ENCODE measurements around the gene DNAJC25.

The DNAJC25 gene

DNA sequence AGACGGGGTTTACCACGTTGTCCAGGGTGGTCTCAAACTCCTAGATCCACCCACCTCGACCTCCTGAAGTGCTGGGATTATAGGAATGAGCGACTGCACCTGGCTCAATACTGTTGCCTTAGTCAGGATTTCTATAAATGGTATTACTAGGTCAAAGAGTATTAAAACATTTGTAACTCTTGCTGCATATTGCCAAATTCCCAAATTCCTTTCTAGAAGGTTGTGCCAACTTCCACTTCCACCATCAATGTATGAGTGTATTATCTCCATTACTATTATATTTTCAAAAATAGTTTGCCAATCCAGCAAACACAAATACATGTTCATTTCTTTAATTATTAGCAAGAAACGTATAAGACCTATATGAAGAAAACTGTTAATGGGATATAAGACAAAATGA, 42.3 kb upstream of the DNAJC25 start:
- no peaks in the 10 kb centered on the region for H3K27me3 ChIP-seq (ENCODE audit: insufficient read depth, low read length, poor library complexity, severe bottlenecking)
- H2AFZ ChIP-seq (ENCODE audit: low read length) = no peak overlapping the region
- H3K36me3 ChIP-seq (ENCODE audit: insufficient read depth, low read length) = no peaks in the 10 kb centered on the region
- no peaks in the 10 kb centered on the region for H3K9me3 ChIP-seq (ENCODE audit: insufficient read depth, low read depth, low read length)
- TF ChIP-seq, protein P1, sequence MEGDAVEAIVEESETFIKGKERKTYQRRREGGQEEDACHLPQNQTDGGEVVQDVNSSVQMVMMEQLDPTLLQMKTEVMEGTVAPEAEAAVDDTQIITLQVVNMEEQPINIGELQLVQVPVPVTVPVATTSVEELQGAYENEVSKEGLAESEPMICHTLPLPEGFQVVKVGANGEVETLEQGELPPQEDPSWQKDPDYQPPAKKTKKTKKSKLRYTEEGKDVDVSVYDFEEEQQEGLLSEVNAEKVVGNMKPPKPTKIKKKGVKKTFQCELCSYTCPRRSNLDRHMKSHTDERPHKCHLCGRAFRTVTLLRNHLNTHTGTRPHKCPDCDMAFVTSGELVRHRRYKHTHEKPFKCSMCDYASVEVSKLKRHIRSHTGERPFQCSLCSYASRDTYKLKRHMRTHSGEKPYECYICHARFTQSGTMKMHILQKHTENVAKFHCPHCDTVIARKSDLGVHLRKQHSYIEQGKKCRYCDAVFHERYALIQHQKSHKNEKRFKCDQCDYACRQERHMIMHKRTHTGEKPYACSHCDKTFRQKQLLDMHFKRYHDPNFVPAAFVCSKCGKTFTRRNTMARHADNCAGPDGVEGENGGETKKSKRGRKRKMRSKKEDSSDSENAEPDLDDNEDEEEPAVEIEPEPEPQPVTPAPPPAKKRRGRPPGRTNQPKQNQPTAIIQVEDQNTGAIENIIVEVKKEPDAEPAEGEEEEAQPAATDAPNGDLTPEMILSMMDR (conservative IDR thresholded peaks at IDR 0.05; ENCODE audit: low read length) = no peak
- TF ChIP-seq EZH2phosphoT487 (IDR thresholded peaks at IDR 0.05; ENCODE audit: borderline replicate concordance) = no peak
- H3K4me3 ChIP-seq (ENCODE audit: low read length, poor library complexity, severe bottlenecking) = no peak overlapping the region
- no peaks in the 10 kb centered on the region for H3K79me2 ChIP-seq (ENCODE audit: insufficient read depth, low read length)
- H3K4me2 ChIP-seq (ENCODE audit: low read depth, low read length, poor library complexity, severe bottlenecking) = no peak overlapping the region
- no peak overlapping the region for H3K9ac ChIP-seq (ENCODE audit: low read depth, low read length, poor library complexity, severe bottlenecking)
- H3K9me2 ChIP-seq (replicated peaks; ENCODE audit: low read depth, low read length) = no peaks in the 10 kb centered on the region
- no peaks in the 10 kb centered on the region for H3F3A ChIP-seq (ENCODE audit: low read depth)
- H4K20me1 ChIP-seq (ENCODE audit: insufficient read depth, low read length, poor library complexity, severe bottlenecking) = no peaks in the 10 kb centered on the region
- no peaks in the 10 kb centered on the region for H3K4me1 ChIP-seq (ENCODE audit: insufficient read depth, low read length, poor library complexity, severe bottlenecking)

- no peak overlapping the region for H3K9ac ChIP-seq (ENCODE audit: low read depth, low read length, poor library complexity, severe bottlenecking)
- H3K27me3 ChIP-seq (ENCODE audit: insufficient read depth, low read length, poor library complexity, severe bottlenecking) = no peaks in the 10 kb centered on the region
- H3K4me3 ChIP-seq (ENCODE audit: low read length, poor library complexity, severe bottlenecking) = no peak overlapping the region
- H3K79me2 ChIP-seq (ENCODE audit: insufficient read depth, low read length) = no peaks in the 10 kb centered on the region
- H3K9me3 ChIP-seq (ENCODE audit: insufficient read depth, low read depth, low read length) = no peaks in the 10 kb centered on the region
- H4K20me1 ChIP-seq (ENCODE audit: insufficient read depth, low read length, poor library complexity, severe bottlenecking) = no peaks in the 10 kb centered on the region
- H3K9me2 ChIP-seq (replicated peaks; ENCODE audit: low read depth, low read length) = no peaks in the 10 kb centered on the region
- H3F3A ChIP-seq (ENCODE audit: low read depth) = no peaks in the 10 kb centered on the region
- H3K4me2 ChIP-seq (ENCODE audit: low read depth, low read length, poor library complexity, severe bottlenecking) = no peak overlapping the region
- no peak for TF ChIP-seq EZH2phosphoT487 (IDR thresholded peaks at IDR 0.05; ENCODE audit: borderline replicate concordance)
- TF ChIP-seq, protein P1 (conservative IDR thresholded peaks at IDR 0.05; ENCODE audit: low read length) = peak; percentile 68
- no peaks in the 10 kb centered on the region for H3K4me1 ChIP-seq (ENCODE audit: insufficient read depth, low read length, poor library complexity, severe bottlenecking)
- no peaks in the 10 kb centered on the region for H3K36me3 ChIP-seq (ENCODE audit: insufficient read depth, low read length)
- no peak overlapping the region for H2AFZ ChIP-seq (ENCODE audit: low read length)
Observed at GRCh38 chr9:111597852-111598732, 33.0 kb upstream of the DNAJC25 start.

GRCh38 chr9:111598733-111599091, 32.4 kb upstream of the DNAJC25 start:
- no peaks in the 10 kb centered on the region for H3F3A ChIP-seq (ENCODE audit: low read depth)
- no peak overlapping the region for H3K4me3 ChIP-seq (ENCODE audit: low read length, poor library complexity, severe bottlenecking)
- no peak overlapping the region for H2AFZ ChIP-seq (ENCODE audit: low read length)
- no peaks in the 10 kb centered on the region for H4K20me1 ChIP-seq (ENCODE audit: insufficient read depth, low read length, poor library complexity, severe bottlenecking)
- no peaks in the 10 kb centered on the region for H3K9me2 ChIP-seq (replicated peaks; ENCODE audit: low read depth, low read length)
- H3K4me1 ChIP-seq (ENCODE audit: insufficient read depth, low read length, poor library complexity, severe bottlenecking) = no peaks in the 10 kb centered on the region
- H3K27me3 ChIP-seq (ENCODE audit: insufficient read depth, low read length, poor library complexity, severe bottlenecking) = no peaks in the 10 kb centered on the region
- no peak for TF ChIP-seq EZH2phosphoT487 (IDR thresholded peaks at IDR 0.05; ENCODE audit: borderline replicate concordance)
- TF ChIP-seq, protein P1 (conservative IDR thresholded peaks at IDR 0.05; ENCODE audit: low read length) = no peak
- no peaks in the 10 kb centered on the region for H3K9me3 ChIP-seq (ENCODE audit: insufficient read depth, low read depth, low read length)
- no peak overlapping the region for H3K9ac ChIP-seq (ENCODE audit: low read depth, low read length, poor library complexity, severe bottlenecking)
- H3K36me3 ChIP-seq (ENCODE audit: insufficient read depth, low read length) = no peaks in the 10 kb centered on the region
- no peak overlapping the region for H3K4me2 ChIP-seq (ENCODE audit: low read depth, low read length, poor library complexity, severe bottlenecking)
- no peaks in the 10 kb centered on the region for H3K79me2 ChIP-seq (ENCODE audit: insufficient read depth, low read length)
